Right renal pelvis (tissue), 4 donors: Measurements from ENCODE around the gene EN2. TPM values are rescaled to one million over a fixed set of nuclear protein-coding genes. Genes with fewer than 3 reads are reported as not detected.
A peak's percentile ranks its signal among the peaks of the same experiment; 100 is the strongest.

Source experiments
- DNase-seq, 4 donors: peaks; one replicate each; pipeline ENCODE4 v3.0.0-alpha.2; 2013; ENCODE audit warnings: low read depth in 4 of 4, low spot score in 3 of 4, missing footprints in 1 of 4
- polyA plus RNA-seq, 4 donors: library from polyadenylated mRNA; unstranded; fragments of 120-200 nt; gene quantifications; one replicate each; pipeline ENCODE4 v1.2.1, GENCODE V29; 2013; ENCODE audit not compliant: insufficient read length in 4 of 4

EN2 gene
- polyA plus RNA-seq, 4 donors: 0.04 to 0.62 (median 0.14) TPM

- DNase-seq: no peak
These were observed 7.9 kb upstream of the EN2 start for GRCh38 chr7:155449869-155450557.

- no peak for DNase-seq
These were observed 7.4 kb upstream of the EN2 start for GRCh38 chr7:155450558-155450969.

- DNase-seq: no peak
These were observed 6.7 kb upstream of the EN2 start for GRCh38 chr7:155450970-155451801.

GRCh38 chr7:155451840-155452239 is 6.1 kb upstream of the EN2 start:
- no peak for DNase-seq

GRCh38 chr7:155452505-155453295 is 5.2 kb upstream of the EN2 start:
- DNase-seq: no peak

- DNase-seq: no peak
These were observed 4.4 kb upstream of the EN2 start for GRCh38 chr7:155453296-155454182.

GRCh38 chr7:155454183-155455112 is 3.5 kb upstream of the EN2 start:
- no peak for DNase-seq

GRCh38 chr7:155455132-155455693 is 2.7 kb upstream of the EN2 start:
- DNase-seq: no peak

- DNase-seq: no peak
These were observed 1.9 kb upstream of the EN2 start for GRCh38 chr7:155455776-155456737.

- peak in 1 of 4 donors; percentile 58 for DNase-seq
These were observed 988 bp upstream of the EN2 start for GRCh38 chr7:155456738-155457543.

- DNase-seq: no peak
These were observed 302 bp upstream of the EN2 start for GRCh38 chr7:155457544-155458110.

- no peak for DNase-seq
These were observed 1.2 kb downstream of the EN2 start for GRCh38 chr7:155458878-155459699.

- DNase-seq: no peak
These were observed 2.0 kb downstream of the EN2 start for GRCh38 chr7:155459700-155460461.

GRCh38 chr7:155460926-155461613 is 3.1 kb downstream of the EN2 start:
- no peak for DNase-seq
